ENCODE measurements around the gene CDH10. TPM values are rescaled to one million over a fixed set of nuclear protein-coding genes. Genes with fewer than 3 reads are reported as not detected.

The CDH10 gene
- total and polyA plus RNA-seq, 4 donors, result 0.09 TPM; not detected in 3

DNA sequence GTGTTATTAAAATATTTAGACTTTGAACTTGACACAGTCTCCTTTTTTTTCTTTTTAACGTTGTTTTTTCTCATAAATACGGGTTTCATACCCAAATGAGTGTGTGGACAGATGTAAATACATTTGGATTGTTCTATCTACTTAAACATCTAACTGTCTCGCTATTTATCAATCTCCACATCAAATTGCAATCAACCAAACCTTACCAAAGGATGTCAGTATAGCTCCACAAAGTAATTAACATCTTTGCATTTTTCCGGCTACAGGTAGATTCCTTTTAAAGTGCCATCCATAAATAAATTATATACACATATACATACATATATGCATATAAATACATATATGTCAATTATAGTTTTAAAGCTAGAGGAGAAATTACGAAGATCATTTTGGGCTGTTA, 705 bp upstream of the CDH10 start:
- Histone ChIP-seq H3K27me3 (ENCODE audit: control insufficient read depth in 4 of 4, insufficient read depth in 4 of 4, low read length in 3 of 4) (peaks cover 0 to 10% (median 0%) of the 10 kb centered on the region in 4 donors), H3K36me3 (ENCODE audit: control insufficient read depth in 4 of 4, insufficient read depth in 3 of 4, low read depth in 1 of 4, low read length in 3 of 4) (no peaks in the 10 kb centered on the region), H3K9ac (ENCODE audit: low read depth in 1 of 2, low read length in 2 of 2) (no peak overlapping the region), H3K9me3 (ENCODE audit: control insufficient read depth in 4 of 4, low read length in 3 of 4) (no peaks in the 10 kb centered on the region), H3K27ac (ENCODE audit: low read depth in 1 of 2, low read length in 2 of 2) (no peak overlapping the region), H3K4me1 (ENCODE audit: control insufficient read depth in 4 of 4, insufficient read depth in 4 of 4, low read length in 3 of 4) (peaks cover 0 to 4% (median 0%) of the 10 kb centered on the region in 4 donors), H3K4me3 (ENCODE audit: low read depth in 1 of 3, low read length in 3 of 3) (no peak overlapping the region)
- DNase-seq (ENCODE audit: low spot score), result no peak
- WGBS, result 50% methylated on average over 5 of the region's 5 CpGs
- TF ChIP-seq EGR1 (IDR thresholded peaks at IDR 0.05; ENCODE audit: low read depth in 2 of 2) (no peak), FOXA1 (IDR thresholded peaks at IDR 0.05) (no peak), YY1 (IDR thresholded peaks at IDR 0.05) (no peak), FOXA2 (IDR thresholded peaks at IDR 0.05) (no peak), NR2F2 (IDR thresholded peaks at IDR 0.05) (no peak)

- DNase-seq (ENCODE audit: low spot score), result no peak
- H3K9me3 ChIP-seq (ENCODE audit: control insufficient read depth in 4 of 4, low read length in 3 of 4), result no peaks in the 10 kb centered on the region
- H3K36me3 ChIP-seq (ENCODE audit: control insufficient read depth in 4 of 4, insufficient read depth in 3 of 4, low read depth in 1 of 4, low read length in 3 of 4), result no peaks in the 10 kb centered on the region
- H3K27ac ChIP-seq (ENCODE audit: low read depth in 1 of 2, low read length in 2 of 2), result no peak overlapping the region
- TF ChIP-seq EGR1 (IDR thresholded peaks at IDR 0.05; ENCODE audit: low read depth in 2 of 2) (no peak), MAX (IDR thresholded peaks at IDR 0.05) (no peak), GABPA (IDR thresholded peaks at IDR 0.05 in 1 of 2, conservative IDR thresholded peaks at IDR 0.05 in 1 of 2) (no peak), HNF4A (conservative IDR thresholded peaks at IDR 0.05) (no peak), FOXA1 (IDR thresholded peaks at IDR 0.05) (no peak), JUND (IDR thresholded peaks at IDR 0.05) (no peak), NR2F2 (IDR thresholded peaks at IDR 0.05) (no peak), REST (IDR thresholded peaks at IDR 0.05) (no peak), YY1 (IDR thresholded peaks at IDR 0.05) (no peak), TAF1 (conservative IDR thresholded peaks at IDR 0.05) (no peak), RXRA (IDR thresholded peaks at IDR 0.05) (no peak), FOXA2 (IDR thresholded peaks at IDR 0.05) (no peak), HNF4G (IDR thresholded peaks at IDR 0.05) (no peak), CTCF (IDR thresholded peaks at IDR 0.05; ENCODE audit: low read depth, low read length, missing input control) (no peak)
- TF ChIP-seq, protein P1, sequence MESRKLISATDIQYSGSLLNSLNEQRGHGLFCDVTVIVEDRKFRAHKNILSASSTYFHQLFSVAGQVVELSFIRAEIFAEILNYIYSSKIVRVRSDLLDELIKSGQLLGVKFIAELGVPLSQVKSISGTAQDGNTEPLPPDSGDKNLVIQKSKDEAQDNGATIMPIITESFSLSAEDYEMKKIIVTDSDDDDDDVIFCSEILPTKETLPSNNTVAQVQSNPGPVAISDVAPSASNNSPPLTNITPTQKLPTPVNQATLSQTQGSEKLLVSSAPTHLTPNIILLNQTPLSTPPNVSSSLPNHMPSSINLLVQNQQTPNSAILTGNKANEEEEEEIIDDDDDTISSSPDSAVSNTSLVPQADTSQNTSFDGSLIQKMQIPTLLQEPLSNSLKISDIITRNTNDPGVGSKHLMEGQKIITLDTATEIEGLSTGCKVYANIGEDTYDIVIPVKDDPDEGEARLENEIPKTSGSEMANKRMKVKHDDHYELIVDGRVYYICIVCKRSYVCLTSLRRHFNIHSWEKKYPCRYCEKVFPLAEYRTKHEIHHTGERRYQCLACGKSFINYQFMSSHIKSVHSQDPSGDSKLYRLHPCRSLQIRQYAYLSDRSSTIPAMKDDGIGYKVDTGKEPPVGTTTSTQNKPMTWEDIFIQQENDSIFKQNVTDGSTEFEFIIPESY (IDR thresholded peaks at IDR 0.05), result no peak
- TF ChIP-seq, protein P2, sequence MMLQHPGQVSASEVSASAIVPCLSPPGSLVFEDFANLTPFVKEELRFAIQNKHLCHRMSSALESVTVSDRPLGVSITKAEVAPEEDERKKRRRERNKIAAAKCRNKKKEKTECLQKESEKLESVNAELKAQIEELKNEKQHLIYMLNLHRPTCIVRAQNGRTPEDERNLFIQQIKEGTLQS (IDR thresholded peaks at IDR 0.05), result no peak
- H3K9ac ChIP-seq (ENCODE audit: low read depth in 1 of 2, low read length in 2 of 2), result no peak overlapping the region
- H3K4me3 ChIP-seq (ENCODE audit: low read depth in 1 of 3, low read length in 3 of 3), result no peak overlapping the region
- peaks cover 0 to 4% (median 0%) of the 10 kb centered on the region in 4 donors for H3K4me1 ChIP-seq (ENCODE audit: control insufficient read depth in 4 of 4, insufficient read depth in 4 of 4, low read length in 3 of 4)
- 69% methylated on average over 2 of the region's 2 CpGs for WGBS
- peaks cover 0 to 10% (median 0%) of the 10 kb centered on the region in 4 donors for H3K27me3 ChIP-seq (ENCODE audit: control insufficient read depth in 4 of 4, insufficient read depth in 4 of 4, low read length in 3 of 4)
Measured at GRCh38 chr5:24643880-24644279, 898 bp downstream of the CDH10 start.
